Panc1 (cell line): ENCODE measurements around the gene MACROD2.

Source experiments
- POLR2AphosphoS5 ChIP-seq: IDR thresholded peaks from 2 replicates; pipeline ENCODE4 v1.6.1; 2012; ENCODE audit warnings: mild to moderate bottlenecking, low read depth, low read length, moderate library complexity
- SIN3A ChIP-seq: IDR thresholded peaks from 2 replicates; pipeline ENCODE4 v1.6.1; 2012; ENCODE audit warnings: low read depth, mild to moderate bottlenecking, low read length, moderate library complexity, borderline replicate concordance; ENCODE audit not compliant: insufficient read depth
- TCF7L2 ChIP-seq: IDR thresholded peaks from 2 replicates; pipeline ENCODE4 v1.6.1; 2011; ENCODE audit warnings: mild to moderate bottlenecking, low read depth, low read length, inconsistent platforms
- TF ChIP-seq, protein P1 (sequence below): fragments of 450-650 bp; IDR thresholded peaks from 2 replicates; pipeline ENCODE4 v1.5.1; 2017; ENCODE audit warnings: mild to moderate bottlenecking
- TF ChIP-seq, protein P2 (sequence below), 2 experiments: IDR thresholded peaks; 2 replicates each; pipeline ENCODE4 v1.6.1; 2011 to 2012; ENCODE audit warnings: low read depth in 2 of 2, control low read depth in 1 of 2, low read length in 1 of 2, mild to moderate bottlenecking in 1 of 2, moderate library complexity in 1 of 2; ENCODE audit not compliant: insufficient read depth in 1 of 2

DNA sequence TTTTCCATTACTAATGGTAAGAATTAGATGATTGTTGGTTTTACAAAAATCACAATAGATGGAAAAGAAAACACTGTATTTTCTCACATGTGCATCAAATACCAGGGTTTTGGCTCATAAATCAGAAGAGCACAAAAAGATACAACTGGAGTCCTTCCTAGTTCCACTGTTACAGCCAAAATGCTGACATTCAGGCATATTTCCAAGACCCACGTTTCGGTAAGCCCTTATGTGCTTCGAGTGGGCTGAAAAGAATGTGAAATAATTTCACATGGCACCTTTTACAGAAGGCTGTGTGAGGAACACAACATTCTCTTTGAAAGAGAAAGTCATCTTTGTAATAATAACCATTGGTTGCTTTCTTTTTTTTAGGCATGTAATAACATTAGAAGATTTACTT is 668.8 kb downstream of the MACROD2 start:
- TF ChIP-seq, protein P1, sequence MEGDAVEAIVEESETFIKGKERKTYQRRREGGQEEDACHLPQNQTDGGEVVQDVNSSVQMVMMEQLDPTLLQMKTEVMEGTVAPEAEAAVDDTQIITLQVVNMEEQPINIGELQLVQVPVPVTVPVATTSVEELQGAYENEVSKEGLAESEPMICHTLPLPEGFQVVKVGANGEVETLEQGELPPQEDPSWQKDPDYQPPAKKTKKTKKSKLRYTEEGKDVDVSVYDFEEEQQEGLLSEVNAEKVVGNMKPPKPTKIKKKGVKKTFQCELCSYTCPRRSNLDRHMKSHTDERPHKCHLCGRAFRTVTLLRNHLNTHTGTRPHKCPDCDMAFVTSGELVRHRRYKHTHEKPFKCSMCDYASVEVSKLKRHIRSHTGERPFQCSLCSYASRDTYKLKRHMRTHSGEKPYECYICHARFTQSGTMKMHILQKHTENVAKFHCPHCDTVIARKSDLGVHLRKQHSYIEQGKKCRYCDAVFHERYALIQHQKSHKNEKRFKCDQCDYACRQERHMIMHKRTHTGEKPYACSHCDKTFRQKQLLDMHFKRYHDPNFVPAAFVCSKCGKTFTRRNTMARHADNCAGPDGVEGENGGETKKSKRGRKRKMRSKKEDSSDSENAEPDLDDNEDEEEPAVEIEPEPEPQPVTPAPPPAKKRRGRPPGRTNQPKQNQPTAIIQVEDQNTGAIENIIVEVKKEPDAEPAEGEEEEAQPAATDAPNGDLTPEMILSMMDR, result no peak
- TF ChIP-seq, protein P2, sequence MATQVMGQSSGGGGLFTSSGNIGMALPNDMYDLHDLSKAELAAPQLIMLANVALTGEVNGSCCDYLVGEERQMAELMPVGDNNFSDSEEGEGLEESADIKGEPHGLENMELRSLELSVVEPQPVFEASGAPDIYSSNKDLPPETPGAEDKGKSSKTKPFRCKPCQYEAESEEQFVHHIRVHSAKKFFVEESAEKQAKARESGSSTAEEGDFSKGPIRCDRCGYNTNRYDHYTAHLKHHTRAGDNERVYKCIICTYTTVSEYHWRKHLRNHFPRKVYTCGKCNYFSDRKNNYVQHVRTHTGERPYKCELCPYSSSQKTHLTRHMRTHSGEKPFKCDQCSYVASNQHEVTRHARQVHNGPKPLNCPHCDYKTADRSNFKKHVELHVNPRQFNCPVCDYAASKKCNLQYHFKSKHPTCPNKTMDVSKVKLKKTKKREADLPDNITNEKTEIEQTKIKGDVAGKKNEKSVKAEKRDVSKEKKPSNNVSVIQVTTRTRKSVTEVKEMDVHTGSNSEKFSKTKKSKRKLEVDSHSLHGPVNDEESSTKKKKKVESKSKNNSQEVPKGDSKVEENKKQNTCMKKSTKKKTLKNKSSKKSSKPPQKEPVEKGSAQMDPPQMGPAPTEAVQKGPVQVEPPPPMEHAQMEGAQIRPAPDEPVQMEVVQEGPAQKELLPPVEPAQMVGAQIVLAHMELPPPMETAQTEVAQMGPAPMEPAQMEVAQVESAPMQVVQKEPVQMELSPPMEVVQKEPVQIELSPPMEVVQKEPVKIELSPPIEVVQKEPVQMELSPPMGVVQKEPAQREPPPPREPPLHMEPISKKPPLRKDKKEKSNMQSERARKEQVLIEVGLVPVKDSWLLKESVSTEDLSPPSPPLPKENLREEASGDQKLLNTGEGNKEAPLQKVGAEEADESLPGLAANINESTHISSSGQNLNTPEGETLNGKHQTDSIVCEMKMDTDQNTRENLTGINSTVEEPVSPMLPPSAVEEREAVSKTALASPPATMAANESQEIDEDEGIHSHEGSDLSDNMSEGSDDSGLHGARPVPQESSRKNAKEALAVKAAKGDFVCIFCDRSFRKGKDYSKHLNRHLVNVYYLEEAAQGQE (IDR thresholded peaks at IDR 0.05; ENCODE audit: insufficient read depth in 1 of 2, low read depth in 2 of 2, low read length in 1 of 2), result no peak
- TF ChIP-seq POLR2AphosphoS5 (no peak), TCF7L2 (no peak), SIN3A (no peak)
